DMS 273 (cell line): ENCODE measurements around the gene NOB1.

Experiments
- DNase-seq: peaks from one replicate; lab custom pipeline; 2025; ENCODE audit not compliant: unreplicated experiment; lab: John Stamatoyannopoulos, UW

NOB1 gene

DNA sequence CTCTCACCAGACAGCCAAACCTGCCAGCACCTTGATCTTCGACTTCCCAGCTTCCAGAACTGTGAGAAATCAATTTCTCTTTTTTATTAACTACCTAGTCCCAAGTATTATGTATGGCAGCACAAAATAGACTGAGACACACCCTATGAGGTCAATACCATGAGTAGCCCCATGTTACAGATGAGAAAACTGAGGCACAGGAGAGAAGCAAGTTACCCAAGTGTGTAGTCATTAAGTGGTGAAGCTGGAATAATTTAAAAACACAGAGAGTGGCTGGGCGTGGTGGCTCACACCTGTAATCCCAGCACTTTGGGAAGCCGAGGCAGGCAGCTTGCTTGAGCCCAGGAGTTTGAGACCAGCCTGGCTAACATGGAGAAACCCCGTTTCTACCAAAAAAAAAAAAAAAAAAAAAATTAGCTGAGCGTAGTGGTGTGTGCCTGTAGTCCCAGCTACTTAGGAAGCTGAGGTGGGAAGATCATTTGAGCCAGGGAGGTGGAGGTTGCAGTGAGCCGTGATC is 33.2 kb downstream of the NOB1 start:
- DNase-seq: no peak

DNA sequence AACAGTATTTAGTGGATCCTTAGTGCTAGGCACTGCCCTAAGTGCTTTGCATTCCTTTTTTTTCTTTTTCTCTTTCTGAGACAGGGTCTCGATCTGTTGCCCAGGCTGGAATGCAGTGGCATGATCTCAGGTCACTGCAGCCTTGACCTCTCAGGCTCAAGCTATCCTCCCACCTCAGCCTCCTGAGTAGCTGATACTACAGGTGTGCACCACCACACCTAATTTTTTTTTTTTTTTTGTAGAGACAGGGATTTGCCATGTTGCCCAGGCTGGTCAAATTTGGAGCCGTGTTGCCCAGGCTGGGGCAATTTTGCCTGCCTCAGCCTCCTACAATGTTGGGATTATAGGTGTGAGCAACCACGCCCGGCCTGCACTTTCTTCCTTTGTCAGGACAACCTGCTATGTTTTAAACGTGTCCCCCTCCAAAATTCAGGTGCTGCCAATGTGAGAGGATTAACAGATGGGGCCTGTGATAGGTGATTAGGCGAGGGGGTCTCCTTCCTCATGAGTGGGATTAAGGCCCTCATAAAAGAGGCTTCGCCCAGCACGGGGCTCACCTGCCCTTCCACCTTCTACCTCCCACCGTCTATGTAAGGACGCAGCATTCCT is 33.8 kb downstream of the NOB1 start:
- DNase-seq: no peak

DNA sequence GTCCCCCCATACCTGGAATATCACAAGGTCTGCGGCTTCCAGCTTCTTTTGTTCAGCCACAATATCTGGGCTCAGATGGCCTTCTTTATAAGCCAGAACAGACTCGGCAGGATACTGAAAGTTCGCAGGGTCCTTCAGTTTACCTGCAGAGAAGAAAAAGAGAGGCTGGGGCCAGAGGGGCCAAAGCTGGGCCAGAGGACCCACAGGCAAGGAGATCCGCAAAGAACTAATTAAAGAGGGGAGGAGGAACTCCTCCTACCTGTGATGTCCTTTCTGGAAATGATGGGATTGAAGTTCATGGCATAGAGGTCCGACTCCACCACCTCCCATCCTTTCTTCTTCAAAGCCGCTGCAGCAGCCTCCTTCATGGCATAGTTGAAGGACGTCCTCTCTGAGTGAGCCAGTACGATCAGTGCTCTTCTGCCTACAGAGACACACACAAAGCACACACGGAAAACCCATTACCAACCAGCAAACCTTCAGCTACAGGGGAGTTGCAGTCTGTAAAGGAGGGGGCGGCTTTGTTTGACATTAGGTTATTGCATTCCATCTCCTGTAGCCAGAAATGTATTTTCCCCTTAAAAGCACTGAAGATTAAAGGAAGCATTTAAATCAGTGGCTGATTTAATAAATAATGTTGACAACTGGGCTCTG is 36.5 kb downstream of the NOB1 start:
- DNase-seq: no peak

DNA sequence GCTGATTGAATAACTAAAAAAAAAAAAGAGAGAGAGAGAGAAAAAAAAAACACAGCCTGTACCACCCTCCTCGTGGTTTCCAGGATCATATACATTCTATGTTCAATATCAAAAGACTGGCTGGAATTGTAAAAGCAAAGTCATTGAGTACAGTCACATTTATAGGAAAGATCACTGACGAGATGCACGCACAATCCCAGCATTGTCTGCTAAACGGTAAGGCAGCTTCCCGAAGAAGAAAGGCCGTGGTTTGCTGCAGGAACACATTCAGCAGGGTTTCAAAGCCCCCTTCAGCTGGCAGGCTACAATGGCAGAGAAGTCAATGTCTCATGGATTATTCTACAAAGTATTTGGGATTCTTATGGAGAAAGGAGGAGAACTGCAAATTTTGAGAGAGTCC is 37.7 kb downstream of the NOB1 start:
- DNase-seq: no peak

DNA sequence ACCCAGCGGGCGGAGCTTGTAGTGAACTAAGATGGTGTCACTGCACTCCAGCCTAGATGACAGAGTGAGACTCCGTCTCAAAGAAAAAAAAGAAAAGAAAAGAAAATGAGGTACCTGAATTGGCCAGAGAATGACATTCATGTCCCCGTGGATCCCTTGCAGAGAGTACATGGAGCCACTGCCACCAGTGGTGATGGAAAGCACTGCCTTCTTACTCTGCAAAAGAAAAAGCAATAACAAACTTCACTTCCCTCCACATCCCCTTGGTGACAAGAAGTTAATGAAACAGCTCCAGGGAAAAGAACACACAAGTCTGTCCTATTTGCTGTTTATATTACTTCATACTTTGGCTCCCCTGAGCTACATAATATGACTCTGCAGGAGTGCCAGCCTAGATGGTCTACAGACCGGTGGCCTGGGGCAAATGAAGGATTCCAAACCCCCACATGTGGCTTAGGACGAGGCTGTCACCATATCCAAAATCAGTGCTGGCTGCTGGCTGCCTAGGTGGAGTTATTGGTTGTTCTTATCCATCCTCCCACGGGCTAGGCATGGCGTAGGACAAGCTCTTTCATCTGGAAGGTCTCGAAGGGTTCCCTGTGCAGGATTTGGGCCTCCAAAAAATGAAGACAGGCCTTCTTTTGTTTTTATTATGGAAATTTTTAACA is 41.7 kb downstream of the NOB1 start:
- no peak for DNase-seq

DNA sequence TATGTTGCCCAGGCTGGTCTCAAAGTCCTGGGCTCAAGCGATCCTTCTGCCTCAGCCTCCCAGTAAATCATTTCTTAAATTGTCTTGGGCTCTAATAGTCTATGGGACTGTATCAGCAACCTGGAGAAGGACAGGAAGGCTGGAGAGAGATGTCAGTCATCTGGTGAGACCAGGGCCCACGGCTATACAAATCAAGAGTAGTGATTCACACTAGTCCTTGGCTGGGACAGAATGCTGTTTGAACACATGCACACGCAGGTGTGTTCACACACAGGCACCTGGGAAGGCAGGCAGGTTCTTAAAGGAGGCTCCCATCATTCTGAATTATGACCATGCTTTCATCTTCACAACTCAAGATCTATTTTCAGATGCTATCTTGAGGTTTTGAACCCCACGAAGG is 42.4 kb downstream of the NOB1 start:
- no peak for DNase-seq

DNA sequence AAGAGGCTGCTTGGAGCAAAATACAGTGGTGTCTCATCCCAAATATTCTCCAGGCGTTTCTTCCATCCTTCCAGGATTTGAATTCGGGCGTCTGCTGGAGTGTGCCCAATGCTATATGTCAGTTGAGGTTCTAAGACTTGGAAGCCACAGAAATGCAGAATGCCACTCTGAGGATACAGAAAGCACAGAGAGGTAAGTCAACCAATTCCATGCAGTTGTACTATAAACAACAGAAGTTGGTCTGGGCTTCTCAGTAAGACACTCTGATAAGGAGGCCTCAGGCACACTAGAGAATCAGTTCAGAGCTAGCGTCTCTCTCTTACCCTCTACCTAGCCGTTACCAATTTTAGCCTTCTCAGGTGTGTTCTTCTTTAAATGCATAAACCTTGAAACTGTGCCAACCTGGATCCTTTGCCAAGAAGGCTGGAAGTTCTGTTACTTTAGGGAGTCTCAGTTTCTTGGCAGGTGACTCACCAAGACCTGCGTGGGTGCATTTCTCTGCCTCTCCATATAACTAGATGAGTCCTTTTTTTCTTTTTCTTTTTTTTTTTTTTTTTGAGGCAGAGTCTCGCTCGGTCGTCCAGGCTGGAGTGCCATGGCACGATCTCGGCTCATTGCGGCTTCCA is 43.5 kb downstream of the NOB1 start:
- DNase-seq: peak; percentile 16

DNA sequence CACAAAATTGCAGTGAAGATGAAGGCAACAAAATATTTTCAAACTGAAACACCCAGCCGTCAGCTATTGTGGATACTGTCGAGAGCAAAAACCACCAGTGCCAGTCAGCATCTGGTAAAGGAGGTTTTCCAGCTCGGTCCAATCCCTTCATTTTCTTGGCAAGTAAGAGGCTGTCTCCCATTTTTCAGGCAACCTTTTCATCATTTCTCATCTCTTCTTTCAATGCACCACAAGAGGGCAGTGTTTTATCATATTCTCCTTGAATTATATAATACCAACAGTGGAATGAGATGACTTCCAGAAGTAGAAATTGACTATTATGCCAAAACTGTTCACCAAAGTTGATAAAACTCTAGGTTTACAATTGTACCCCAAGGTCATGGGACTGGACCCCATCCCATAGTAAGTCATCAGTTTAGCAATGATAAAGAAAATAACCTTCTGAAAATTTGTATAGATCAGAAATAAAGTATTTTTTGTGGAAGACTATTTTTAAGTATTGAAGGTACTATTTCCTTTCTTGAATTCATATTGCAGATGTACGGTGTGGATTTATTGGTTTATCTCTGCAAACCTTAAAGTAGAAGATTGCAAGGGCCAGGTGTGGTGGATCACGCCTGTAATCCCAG is 45.2 kb downstream of the NOB1 start:
- peak; percentile 87 for DNase-seq

DNA sequence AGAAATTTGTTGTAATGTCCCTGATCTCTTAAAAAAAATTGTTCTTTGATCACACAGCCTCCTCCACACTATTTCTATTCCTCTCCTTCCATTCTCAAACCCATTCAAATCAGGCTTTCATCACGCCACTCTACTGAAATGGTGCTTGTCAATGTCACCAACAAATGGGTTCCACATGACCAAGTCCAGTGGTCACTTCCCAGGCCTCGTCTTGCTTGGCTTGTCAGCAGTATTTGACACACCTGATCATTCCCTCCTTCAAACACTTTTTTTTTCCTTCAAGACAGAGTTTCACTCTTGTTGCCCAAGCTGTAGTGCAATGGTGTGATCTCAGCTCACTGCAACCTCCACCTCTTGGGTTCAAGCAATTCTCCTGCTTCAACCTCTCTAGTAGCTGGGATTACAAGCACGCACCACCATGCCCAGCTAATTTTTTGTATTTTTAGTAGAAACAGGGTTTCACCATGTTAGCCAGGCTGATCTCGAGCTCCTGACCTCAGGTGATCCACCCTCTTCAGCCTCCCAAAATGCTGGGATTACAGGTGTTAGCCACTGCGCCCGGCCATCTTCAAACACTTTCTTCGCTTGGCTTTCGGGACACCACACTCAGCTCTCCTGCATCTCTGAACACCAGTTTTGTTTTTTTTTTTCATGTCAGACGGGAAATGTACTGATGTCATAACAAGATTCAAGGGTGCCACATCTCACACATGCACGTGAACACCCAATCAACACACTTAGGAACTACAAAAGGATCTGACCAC is 46.6 kb downstream of the NOB1 start:
- DNase-seq: no peak

DNA sequence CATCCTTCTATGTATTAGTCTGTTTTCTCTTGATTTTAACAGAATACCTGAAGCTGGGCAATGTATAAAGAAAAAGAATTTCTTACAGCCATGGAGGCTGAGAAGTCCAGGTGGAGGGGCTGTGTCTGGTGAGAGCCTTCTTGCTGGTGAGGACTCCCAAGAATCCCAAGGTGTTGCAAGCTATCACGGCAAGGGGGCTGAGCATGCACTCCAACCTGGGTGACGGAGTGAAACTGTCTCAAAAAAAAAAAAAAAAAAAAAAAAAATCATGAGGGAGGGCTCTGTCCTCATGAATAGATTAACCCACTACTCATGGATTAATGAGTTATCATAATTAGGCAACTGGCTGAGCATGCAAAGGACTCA is 47.8 kb downstream of the NOB1 start:
- no peak for DNase-seq

DNA sequence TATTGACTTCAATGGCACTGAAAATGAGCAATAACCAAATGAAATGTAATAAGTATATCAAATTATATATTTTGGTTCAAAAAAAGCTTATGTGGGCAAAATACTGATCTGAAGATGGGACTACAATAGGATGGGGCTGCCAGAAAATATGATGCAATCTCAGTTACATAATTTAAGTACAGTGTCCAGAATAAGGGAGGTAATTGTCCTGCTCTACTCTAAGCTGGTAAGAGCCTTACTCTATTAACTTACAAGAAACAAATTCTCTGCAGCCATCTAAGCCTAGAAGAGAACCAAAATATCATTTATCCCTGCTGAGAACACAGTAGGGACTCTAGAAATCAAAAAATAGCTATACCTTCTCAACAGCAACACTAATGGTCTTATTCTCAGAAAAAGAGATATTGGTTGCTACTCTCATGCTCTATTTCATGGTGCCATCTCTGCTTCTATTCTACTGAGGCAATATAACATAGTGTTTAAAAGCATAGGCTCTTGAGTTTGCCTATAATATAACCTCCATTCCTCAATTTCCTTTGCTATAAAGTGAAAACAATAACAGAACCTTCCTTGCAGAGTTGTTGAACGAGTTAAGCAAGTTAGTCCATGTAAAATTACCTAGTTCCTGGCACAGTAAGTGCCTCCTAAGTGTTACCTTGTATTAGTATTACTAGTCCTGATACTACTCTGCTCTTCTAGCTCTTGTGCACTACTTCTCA is 48.3 kb downstream of the NOB1 start:
- no peak for DNase-seq

DNA sequence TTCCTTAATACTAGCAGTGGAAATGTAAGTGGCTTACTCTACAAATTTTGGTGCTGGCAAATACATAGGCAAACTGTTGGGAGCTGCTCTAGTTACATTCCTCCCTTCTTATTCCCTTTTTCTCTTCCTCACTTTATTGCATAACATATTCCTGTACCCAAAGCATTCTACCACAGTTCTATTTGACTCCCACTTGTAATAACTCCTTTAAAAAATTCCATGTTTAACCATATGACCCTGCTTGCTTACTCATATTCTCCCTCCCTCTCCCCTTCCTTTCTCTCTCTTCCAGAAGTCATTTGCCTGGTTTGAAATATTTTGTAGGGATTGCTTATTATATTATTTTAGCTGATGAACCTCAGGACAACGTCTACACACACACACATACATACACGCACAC is 51.1 kb downstream of the NOB1 start:
- DNase-seq: no peak

DNA sequence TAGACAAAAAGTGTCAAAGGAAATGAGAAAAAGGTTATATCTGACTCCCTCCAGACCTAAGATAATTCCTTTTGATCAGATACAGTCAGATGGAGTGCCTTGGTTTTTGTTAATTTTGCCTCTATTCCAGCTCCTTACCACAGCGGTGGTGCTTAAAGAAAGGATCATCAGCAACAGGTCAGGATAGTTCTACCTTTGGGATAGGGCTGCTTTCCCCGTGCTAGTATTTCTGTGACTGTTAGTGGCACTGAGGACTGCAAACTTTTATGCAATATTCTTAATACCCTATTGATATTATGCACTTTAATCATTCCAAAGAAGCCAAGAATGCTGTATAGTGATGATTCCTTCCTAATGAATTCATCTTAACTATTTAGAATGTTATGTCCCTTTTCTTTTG is 52.9 kb downstream of the NOB1 start:
- DNase-seq: no peak

DNA sequence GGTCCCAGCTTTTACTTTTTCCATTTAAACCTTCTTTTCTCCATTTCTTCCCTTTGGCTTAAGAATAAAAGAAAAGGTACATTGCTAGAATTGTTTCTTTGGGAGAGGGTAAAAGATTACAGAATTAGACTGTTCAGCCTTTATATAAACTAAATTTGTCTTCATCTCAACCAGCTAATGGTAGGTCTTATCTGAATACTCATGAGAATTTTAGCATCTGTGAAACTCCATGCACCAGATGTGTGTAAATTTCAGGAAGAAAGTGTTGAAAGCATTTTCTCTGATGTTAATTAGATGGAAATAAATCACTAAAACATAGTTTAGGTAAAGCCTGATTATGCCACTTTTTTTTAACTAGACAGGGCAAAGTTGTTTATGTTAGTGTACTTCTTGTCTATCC is 53.3 kb downstream of the NOB1 start:
- peak; percentile 17 for DNase-seq

DNA sequence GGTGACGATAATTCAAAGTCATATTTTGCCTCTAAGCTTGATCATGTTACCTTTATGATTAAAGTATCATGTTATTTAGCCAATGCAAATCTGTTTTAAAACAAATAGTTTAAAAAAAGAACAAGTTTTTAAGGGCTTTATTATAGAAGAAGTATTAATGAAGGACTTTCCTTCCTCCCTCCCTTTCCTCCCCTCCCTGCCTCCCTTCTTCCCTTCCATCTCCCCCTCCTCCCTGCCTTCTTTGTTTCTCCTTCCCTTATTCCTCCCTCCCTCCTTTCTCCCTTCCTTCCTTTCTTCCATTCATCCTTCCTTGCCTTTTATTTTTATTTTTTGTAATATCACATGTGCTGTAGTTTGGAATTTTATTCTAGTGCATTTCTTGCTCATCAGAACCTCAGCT is 54.8 kb downstream of the NOB1 start:
- DNase-seq: no peak

DNA sequence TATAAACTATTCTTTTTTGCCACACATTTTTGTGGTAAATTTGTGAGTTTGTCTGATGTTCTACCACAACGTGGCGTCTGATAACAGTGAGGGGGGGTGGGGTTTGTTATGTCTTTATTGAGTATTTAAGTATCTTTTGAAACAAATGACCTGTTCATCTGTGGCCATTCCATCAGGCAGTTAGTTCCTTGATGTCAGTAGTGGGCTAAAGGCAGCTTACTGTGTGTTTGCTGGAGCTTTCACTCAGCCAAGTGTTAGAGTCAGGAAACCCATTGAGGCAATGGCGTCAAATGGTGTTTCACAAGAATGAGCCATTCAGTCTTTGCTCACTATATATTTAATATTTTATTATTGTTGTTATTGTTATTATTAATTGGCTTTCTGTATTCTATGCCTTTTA is 56.3 kb downstream of the NOB1 start:
- no peak for DNase-seq

DNA sequence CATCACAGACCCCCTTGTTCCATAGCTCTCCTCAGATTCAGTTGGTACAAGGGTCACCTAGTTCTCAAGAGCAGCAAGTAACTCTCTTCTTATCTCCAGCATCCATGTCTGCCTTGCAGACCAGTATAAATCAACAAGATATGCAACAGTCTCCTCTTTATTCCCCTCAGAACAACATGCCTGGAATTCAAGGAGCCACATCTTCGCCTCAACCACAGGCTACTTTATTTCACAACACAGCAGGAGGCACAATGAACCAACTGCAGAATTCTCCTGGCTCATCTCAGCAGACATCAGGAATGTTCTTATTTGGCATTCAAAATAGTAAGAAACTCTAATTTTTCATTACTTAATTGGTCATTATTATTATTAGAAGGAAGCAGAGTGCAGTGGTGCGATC is 60.8 kb downstream of the NOB1 start:
- no peak for DNase-seq

DNA sequence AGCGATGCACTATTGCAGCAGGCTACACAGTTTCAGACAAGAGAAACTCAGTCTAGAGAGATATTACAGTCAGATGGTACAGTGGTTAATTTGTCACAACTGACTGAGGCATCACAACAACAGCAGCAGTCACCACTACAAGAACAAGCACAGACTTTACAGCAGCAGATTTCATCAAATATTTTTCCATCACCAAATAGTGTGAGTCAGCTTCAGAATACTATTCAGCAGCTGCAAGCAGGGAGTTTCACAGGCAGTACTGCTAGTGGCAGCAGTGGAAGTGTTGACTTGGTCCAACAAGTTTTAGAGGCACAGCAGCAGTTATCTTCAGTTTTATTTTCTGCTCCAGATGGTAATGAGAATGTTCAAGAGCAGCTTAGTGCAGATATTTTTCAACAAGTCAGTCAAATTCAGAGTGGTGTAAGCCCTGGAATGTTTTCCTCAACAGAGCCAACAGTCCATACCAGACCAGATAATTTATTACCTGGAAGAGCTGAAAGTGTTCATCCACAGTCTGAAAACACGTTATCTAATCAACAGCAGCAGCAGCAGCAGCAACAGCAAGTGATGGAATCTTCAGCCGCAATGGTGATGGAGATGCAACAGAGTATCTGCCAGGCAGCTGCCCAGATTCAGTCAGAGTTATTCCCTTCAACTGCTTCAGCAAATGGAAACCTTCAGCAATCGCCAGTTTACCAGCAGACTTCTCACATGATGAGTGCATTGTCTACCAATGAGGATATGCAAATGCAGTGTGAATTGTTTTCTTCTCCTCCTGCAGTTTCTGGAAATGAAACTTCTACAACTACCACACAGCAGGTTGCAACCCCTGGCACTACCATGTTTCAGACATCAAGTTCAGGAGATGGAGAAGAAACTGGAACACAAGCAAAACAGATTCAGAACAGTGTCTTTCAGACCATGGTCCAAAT is 62.5 kb downstream of the NOB1 start:
- DNase-seq: no peak
